Motor neuron (in vitro differentiated cells): Measurements from ENCODE around the gene HTRA2. TPM values are rescaled to one million over a fixed set of nuclear protein-coding genes. Genes with fewer than 3 reads are reported as not detected.
"Not testable (repeated sequence)": the region's sequence is repeated elsewhere in the genome, so short reads cannot be mapped to it uniquely, and the experiment has no call there.

Experiments
- ATAC-seq, 8 experiments: fragments of 200-7000 bp; cut with Tn5 transposase; replicated peaks in 6 of 8; 2 replicates each; pipeline ENCODE4 v1.8.0; 2021; ENCODE audit warnings: mild to moderate bottlenecking in 8 of 8, moderate library complexity in 8 of 8
- H3K27ac ChIP-seq, 2 donors: fragments of 250-450 bp; sonication (Bioruptor Pico); 2 replicates each; pipeline ENCODE4 v1.9.0; 2021; ENCODE audit warnings: antibody characterized with exemption in 2 of 2, mild to moderate bottlenecking in 2 of 2, moderate library complexity in 1 of 2
- H3K4me1 ChIP-seq, 2 donors: fragments of 250-450 bp; sonication (Bioruptor Pico); replicated peaks in 1 of 2; 2 replicates each; pipeline ENCODE4 v1.6.1; 2021; ENCODE audit warnings: antibody characterized with exemption in 2 of 2, mild to moderate bottlenecking in 2 of 2, moderate library complexity in 1 of 2
- H3K4me3 ChIP-seq, 5 donors: fragments of 250-450 bp; sonication (Bioruptor Pico); 2 replicates each; pipeline ENCODE4 v1.9.0; 2021; ENCODE audit warnings: antibody characterized with exemption in 5 of 5, mild to moderate bottlenecking in 5 of 5, moderate library complexity in 4 of 5
- WGBS, 10 experiments: fragments of 450-650 bp; shearing (Covaris generic); methylation state at CpG; one replicate each; pipeline ENCODE4 v1.0.0; 2022; 5-methylcytosine and 5-hydroxymethylcytosine counted together
- in situ Hi-C, 9 experiments: fragments of 400-800 bp; cut with MboI; loops; one replicate each; pipeline ENCODE4 v1.15.0; 2021; ENCODE audit warnings: low sequenced_read_pairs in 9 of 9, low pct_unique_long_range_greater_than_20kb in 2 of 9; ENCODE audit not compliant: unreplicated experiment in 9 of 9
- total RNA-seq, 8 experiments: library from RNA; unstranded; fragments of 300-600 nt; gene quantifications; 2 replicates each; pipeline versions ENCODE4 v1.2.3 to v1.2.4, GENCODE V29; 2022

The HTRA2 gene
- total RNA-seq, 8 experiments from 2014 or later, result 30.9 to 49.4 (median 39.3) TPM

DNA sequence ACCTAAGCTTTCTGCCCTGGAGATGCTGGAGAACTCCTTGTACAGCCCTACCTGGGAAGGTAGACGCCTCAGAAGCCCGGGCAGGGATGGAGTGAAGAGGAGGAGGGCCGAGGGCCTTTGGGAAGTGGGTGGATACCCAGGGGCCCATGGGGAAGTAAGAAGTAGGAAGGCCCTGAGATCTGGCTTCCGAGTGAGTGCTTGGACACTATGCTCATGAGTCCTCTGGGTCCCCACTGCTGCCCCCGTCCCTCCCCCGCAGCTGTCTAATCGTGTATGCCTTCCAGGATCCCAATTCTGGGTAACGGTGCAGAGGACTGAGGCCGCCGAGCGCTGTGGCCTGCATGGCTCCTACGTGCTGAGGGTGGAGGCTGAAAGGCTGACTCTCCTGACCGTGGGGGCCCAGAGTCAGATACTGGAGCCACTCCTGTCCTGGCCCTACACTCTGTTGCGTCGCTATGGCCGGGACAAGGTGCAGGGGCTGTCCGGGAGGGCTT, 25.9 kb downstream of the HTRA2 start:
- Histone ChIP-seq H3K27ac (no peak overlapping the region), H3K4me1 (peaks cover 10 to 15% of the 10 kb centered on the region in 2 donors), H3K4me3 (peak overlapping the region in 3 of 5 donors; percentile 61 to 87 (median 84))
- in situ Hi-C loops, result no loop called here
- 68 to 100% methylated on average over 1 to 7 of the region's 17 CpGs; no CpG with 5 or more reads in 8 of the 10 experiments for WGBS, 10 experiments
- no peak for ATAC-seq

DNA sequence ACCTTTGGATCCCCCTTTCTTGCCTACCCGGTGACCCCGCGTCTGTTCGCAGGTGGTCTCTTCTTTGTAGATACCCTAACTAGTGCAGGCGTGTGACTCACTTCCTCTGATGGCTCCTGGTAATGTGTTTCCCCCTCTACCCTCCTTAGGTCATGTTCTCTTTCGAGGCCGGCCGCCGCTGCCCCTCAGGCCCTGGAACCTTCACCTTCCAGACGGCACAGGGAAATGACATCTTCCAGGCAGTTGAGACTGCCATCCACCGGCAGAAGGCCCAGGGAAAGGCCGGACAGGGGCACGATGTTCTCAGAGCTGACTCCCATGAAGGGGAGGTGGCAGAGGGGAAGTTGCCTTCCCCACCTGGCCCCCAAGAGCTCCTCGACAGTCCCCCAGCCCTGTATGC, 26.4 kb downstream of the HTRA2 start:
- WGBS, 10 experiments, result 97% methylated on average over 5 of the region's 14 CpGs; no CpG with 5 or more reads in 9 of the 10 experiments
- Histone ChIP-seq H3K4me3 (no peak overlapping the region), H3K4me1 (peaks cover 10 to 15% of the 10 kb centered on the region in 2 donors), H3K27ac (no peak overlapping the region)
- in situ Hi-C loops, result no loop called here
- no peak for ATAC-seq

DNA sequence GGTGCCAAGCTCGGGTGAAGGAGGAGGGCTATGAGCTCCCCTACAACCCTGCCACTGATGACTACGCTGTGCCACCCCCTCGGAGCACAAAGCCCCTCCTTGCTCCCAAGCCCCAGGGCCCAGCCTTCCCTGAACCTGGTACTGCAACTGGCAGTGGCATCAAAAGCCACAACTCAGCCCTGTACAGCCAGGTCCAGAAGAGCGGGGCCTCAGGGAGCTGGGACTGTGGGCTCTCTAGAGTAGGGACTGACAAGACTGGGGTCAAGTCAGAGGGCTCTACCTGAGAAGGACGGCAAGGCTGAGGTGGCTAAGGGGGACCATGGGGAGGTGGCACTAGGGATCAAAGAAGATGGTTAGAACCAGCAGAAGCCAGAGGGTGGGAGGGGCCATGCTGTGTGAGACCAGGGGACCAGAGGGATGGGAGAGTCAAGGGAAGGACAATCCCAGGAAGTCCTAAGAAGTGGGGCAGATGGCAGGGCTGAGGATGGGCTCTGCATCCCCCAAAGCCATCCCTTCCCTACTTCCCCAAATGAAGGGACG, 27.2 kb downstream of the HTRA2 start:
- ATAC-seq, result no peak
- in situ Hi-C loops, result no loop called here
- 80 to 85% (median 83%) methylated on average over 1 to 3 of the region's 6 CpGs; no CpG with 5 or more reads in 7 of the 10 experiments for WGBS, 10 experiments
- Histone ChIP-seq H3K4me3 (no peak overlapping the region), H3K27ac (no peak overlapping the region), H3K4me1 (peaks cover 10 to 15% of the 10 kb centered on the region in 2 donors)

DNA sequence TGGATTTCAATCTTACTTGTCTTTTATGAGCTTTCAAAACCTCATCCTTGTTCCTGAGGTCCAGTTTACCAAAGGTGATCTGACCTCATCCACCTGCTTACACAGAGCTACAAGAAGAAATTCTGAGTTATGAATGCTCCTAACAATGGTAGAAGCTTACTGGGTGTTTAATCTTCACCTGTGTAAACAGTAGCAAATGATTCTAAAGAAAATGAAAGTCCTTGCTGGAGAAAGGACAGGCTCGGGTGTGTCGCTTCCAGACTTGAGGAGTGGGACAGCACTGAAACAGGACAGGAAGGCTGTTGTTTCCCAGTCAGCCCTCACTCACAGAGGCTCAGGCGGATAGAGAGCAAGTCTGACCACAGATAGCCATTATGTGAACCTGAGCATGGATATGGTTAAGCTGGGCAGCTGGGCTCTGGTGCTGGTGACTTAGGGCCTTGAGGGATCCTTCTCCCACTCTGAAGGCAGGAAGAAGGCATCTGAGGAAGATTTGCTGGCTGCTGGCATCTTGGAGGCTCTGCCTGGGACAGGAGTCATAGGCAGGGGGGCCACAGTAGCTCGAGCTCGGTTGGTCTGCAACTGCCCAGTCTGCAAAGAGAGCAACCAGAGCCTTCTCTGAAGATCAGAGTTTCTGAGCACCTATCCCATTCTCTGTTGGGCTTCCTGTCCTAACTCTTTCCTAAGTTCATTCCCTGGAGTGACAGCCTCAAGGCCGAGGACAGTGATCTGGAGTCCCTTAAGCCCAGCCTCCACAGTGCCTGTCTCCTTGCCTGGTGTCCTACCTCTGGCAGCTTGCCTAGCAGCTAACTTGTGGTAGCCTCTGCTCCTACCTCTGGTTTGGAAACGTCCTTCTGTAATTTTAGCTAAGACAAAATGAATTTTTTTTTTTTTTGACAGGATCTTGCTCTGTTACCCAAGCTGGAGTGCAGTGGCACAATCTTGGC, 28.8 kb downstream of the HTRA2 start:
- Histone ChIP-seq H3K27ac (no peak overlapping the region), H3K4me1 (peaks cover 0 to 4% of the 10 kb centered on the region in 2 donors), H3K4me3 (no peak overlapping the region)
- WGBS, 10 experiments, result 0 to 89% (median 71%) methylated on average over 1 to 7 of the region's 7 CpGs; no CpG with 5 or more reads in 3 of the 10 experiments
- in situ Hi-C loops, result no loop called here
- ATAC-seq, result no peak

DNA sequence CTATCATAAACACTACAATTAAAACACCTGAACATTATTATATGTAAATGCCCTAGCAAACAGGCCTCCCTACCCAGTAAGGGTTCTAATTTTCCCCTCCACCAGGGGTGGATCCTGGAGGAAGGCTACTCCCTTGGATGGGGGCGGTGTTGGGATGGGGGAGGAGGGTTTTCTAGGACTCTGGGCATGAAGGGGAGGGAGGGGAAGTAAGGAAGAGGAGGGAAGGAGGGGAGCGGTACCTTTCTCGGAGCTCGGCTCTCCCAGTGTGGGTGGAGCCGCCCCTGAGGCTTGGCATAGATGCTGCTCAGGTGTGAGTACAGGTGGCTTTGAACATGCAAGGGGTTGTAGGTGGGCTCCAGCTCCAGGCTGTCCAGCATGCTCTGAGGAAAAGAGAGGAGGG, 30.2 kb downstream of the HTRA2 start:
- Histone ChIP-seq H3K4me1 (peaks cover 0 to 4% of the 10 kb centered on the region in 2 donors), H3K4me3 (no peak overlapping the region), H3K27ac (no peak overlapping the region)
- no peak for ATAC-seq
- in situ Hi-C loops, result no loop called here
- 0% methylated on average over 1 of the region's 5 CpGs; no CpG with 5 or more reads in 9 of the 10 experiments for WGBS, 10 experiments

DNA sequence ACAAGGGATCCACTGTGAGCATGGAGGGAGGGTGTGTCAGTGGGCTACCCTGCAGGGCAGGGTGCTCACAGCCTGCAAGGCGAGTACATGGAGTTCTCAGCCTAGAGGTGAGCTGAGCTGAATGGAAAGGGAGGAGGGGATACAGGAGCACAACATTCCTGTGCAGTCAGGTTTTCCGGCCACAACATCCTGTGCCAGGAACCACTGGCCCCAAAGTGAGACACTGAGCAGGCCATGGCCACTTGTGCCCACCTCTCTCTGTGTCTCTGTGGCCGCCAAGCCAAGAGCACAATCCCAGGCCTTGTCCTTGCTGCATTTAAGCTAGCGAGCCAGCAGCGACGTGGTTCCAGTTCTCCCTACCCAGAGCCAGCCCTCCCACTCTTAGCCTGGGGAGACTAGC, 30.9 kb downstream of the HTRA2 start:
- in situ Hi-C loops, result no loop called here
- WGBS, 10 experiments, result 40 to 90% (median 61%) methylated on average over 1 to 2 of the region's 6 CpGs; no CpG with 5 or more reads in 6 of the 10 experiments
- Histone ChIP-seq H3K4me3 (no peak overlapping the region), H3K27ac (no peak overlapping the region), H3K4me1 (no peaks in the 10 kb centered on the region)
- no peak for ATAC-seq

DNA sequence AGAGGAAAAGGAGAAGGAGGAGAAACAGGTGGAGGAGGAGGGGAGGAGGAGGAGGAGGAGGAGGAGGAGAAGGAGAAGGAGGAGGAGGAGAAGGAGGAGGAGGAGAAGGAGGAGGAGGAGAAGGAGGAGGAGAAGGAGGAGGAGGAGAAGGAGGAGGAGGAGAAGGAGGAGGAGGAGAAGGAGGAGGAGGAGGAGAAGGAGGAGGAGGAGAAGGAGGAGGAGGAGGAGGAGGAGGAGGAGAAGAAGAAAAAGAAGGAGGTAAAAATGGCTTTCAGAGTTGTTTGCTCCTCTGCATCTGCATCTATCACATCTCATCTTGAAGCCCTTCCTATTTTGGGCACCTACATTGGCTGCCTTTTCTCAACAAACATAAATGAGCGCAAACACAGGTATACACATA, 31.3 kb downstream of the HTRA2 start:
- H3K27ac ChIP-seq, ATAC-seq, H3K4me3 ChIP-seq, H3K4me1 ChIP-seq, in situ Hi-C loops: not testable (repeated sequence)
- WGBS, 10 experiments, result 100% methylated on average over 1 of the region's 1 CpG; no CpG with 5 or more reads in 8 of the 10 experiments

DNA sequence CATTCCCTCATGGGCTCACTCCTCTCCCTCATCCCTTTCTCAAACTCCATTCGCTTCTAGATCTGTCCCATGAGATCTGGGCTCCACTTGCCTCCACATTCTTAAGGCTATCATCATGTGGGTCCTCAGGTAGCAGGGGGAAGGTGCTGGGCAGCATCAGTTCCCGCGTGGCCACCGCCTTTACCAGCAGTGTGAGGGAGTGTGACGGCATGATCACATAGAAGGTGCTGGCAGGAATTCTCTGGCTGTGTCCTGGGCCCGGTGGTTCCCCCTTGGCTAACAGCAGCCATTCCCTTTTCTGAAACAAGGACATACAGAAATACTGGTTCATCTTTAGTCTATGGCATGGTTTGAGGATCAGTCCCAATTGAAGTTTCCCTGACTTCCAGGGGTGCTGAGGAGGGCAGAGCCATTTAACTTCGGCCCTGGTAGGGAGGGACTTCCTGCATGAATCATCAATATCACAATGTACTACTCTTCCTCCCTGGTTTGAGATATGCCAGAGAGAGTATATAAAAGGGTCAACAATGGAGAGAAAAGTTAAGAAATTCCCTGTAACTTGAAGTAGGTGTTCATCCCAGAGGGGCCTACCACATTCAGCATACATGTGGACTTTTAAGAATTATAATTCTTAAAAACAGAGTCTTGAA, 32.5 kb downstream of the HTRA2 start:
- H3K27ac ChIP-seq, result no peak overlapping the region
- in situ Hi-C loops, result no loop called here
- no peak overlapping the region for H3K4me3 ChIP-seq
- WGBS, 10 experiments, result 50 to 85% (median 71%) methylated on average over 1 to 6 of the region's 7 CpGs; no CpG with 5 or more reads in 2 of the 10 experiments
- no peaks in the 10 kb centered on the region for H3K4me1 ChIP-seq
- no peak for ATAC-seq

DNA sequence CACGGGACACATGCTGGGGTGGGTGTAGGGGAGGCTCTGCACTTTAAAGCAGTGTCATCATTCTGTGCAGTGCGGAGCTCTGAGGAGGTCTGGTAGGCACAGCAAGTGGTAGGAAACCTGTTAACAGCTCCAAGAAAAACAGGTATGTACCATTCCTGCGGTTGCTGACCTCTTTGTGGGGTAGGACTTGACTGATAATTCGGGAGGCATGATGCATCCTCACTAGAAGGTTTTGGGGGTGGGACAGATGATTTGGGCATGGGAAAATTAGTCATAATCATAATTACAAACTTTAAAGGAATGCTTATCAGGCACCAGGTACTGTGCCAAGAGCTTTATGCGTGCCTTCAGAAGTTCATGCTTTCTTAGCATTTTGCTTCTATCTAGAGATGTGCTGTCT, 34.5 kb downstream of the HTRA2 start:
- no peak for ATAC-seq
- 10 to 85% (median 70%) methylated on average over 2 to 5 of the region's 5 CpGs; no CpG with 5 or more reads in 2 of the 10 experiments for WGBS, 10 experiments
- in situ Hi-C loops, result no loop called here
- H3K27ac ChIP-seq, result no peak overlapping the region
- no peak overlapping the region for H3K4me3 ChIP-seq
- H3K4me1 ChIP-seq, result no peaks in the 10 kb centered on the region

DNA sequence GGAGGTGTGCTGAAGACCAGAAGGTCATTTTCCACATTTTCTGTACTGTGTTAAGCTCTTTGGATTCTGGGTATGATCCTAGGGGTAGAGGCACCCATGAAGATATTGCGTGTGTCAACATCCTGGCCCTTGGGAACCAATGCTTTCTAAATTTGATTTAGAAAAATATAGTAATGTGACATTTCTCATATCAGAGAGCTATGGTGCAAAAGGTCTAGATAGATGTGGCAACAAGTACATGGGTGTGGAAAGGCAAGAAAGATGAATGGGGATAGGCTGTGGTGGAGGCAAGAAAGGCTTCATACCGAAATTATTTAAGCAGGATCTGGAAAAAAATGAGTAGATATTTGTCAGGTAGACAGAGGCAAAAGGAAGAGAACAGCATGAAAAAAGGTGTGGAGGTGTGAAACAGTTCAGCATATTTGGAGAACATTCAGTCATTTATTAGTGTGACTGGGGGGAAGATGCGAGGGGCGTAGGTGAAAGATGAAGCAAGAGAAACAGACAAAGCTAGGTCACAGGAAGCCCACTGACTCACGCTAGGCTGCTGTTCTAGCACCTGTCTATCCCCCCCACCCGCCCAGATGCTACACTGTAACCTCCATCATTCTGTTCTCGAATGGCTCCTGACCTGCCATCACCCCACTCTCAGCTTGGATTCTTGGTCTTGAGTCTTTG, 36.5 kb downstream of the HTRA2 start:
- 45 to 90% (median 88%) methylated on average over 1 to 6 of the region's 7 CpGs; no CpG with 5 or more reads in 1 of the 10 experiments for WGBS, 10 experiments
- in situ Hi-C loops, result no loop called here
- no peaks in the 10 kb centered on the region for H3K4me1 ChIP-seq
- no peak for ATAC-seq
- no peak overlapping the region for H3K4me3 ChIP-seq
- no peak overlapping the region for H3K27ac ChIP-seq

DNA sequence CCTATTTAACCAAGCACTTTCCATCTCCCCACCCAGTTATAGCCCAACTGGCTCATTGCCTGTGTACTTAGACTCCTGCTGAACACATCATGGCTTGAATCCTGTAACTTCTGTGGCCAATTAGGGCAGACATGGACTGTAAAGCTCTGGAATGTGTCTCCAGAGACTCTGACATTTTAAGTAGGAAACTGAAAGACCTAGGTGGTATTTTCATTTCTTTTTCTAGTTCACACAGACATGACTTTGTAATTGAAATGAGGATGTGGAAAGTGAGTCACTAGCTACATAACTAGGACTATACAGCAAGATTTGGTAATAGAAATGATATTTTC, 37.0 kb downstream of the HTRA2 start:
- H3K4me1 ChIP-seq, result no peaks in the 10 kb centered on the region
- peak in 2 of 8 experiments; percentile 36 to 70 for ATAC-seq
- H3K4me3 ChIP-seq, result no peak overlapping the region
- no peak overlapping the region for H3K27ac ChIP-seq
- in situ Hi-C loops, result no loop called here

DNA sequence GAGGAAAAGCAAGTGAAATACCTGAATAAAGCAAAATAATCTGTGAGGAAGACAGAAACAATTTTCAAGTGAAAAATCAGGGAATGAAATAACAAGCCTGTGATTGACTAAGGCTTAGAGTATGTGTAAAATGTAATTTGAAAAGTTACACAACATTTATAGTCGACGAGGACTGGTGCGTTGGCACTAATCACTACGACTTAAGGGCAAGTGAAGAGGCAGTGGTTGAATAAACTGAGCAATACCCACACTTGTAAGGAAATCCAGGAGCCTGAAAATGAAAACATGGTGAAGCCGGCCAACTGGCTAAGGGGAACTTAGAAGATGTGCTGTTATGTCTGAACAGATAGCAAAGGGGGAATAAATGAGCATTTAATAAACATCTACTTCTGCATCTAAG, 38.1 kb downstream of the HTRA2 start:
- ATAC-seq, result no peak
- H3K4me1 ChIP-seq, result no peaks in the 10 kb centered on the region
- H3K4me3 ChIP-seq, result no peak overlapping the region
- H3K27ac ChIP-seq, result no peak overlapping the region
- in situ Hi-C loops, result no loop called here
- WGBS, 10 experiments, result 4 to 83% (median 75%) methylated on average over 2 to 5 of the region's 5 CpGs

DNA sequence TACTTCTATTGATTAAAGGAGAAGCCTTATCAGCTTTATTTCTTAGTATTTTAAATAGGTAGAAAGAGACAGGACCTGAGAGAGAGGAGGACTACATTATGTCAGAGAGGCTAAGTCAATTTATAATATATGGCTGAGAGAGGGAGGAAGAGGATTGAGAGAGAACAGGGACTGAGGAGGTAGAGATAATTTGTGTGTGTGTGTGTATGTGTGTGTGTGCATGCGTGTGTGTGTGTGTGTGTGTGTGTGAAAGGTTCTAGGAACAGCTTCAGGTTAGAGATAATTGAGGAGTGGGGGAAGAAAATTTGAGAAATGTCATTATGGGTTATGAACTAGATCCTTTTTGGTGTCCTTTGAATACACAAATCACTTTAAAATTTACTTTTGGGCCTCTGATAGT, 40.0 kb downstream of the HTRA2 start:
- ATAC-seq, result no peak
- no peaks in the 10 kb centered on the region for H3K4me1 ChIP-seq
- WGBS, 10 experiments, result 20 to 100% (median 33%) methylated on average over 1 of the region's 1 CpG; no CpG with 5 or more reads in 6 of the 10 experiments

More for the DNA sequence above, 40.0 kb downstream of the HTRA2 start:
- Histone ChIP-seq H3K27ac (no peak overlapping the region), H3K4me3 (no peak overlapping the region)
- in situ Hi-C loops, result no loop called here
